ENCODE measurements around the gene ATG2B. TPM values are rescaled to one million over a fixed set of nuclear protein-coding genes. Genes with fewer than 3 reads are reported as not detected.
A peak's percentile ranks its signal among the peaks of the same experiment; 100 is the strongest.

ATG2B gene
- total and polyA plus RNA-seq, 2 of the 4 experiments (the other 2 are of a cell fraction) = 6.9 to 22.0 TPM

GRCh38 chr14:96265383-96266095 lies 97.6 kb downstream of the ATG2B start:
- DNase-seq (peak; percentile 35), ATAC-seq (ENCODE audit: low read depth) (no peak)
- H3K36me3 ChIP-seq (ENCODE audit: control insufficient read depth, insufficient read depth, low read length) = peaks cover 58% of the 10 kb centered on the region
- in situ Hi-C loops (cut with MboI; ENCODE audit: low sequenced_read_pairs) = loop anchor here (25.0 kb wide), 1 partner anchor 728 kb away; the partner anchor contains the start of gene GLRX5
- H2BK20ac ChIP-seq (ENCODE audit: low read depth, low read length) = peak overlapping the region; percentile 36; the same call in 1 of the 2 replicates
- H2BK15ac ChIP-seq (ENCODE audit: low read depth, low read length) = 0 out of 3 replicates have a peak overlapping the region, but pooled peaks have one; percentile 9
- POLR2A ChIA-PET (ENCODE audit: unreplicated experiment) = no interaction called here
- H2BK5ac ChIP-seq (ENCODE audit: low read depth, low read length, poor library complexity, severe bottlenecking) = peak overlapping the region; percentile 61
- H3K79me1 ChIP-seq (ENCODE audit: low read depth in 1 of 2, low read length in 2 of 2) = peaks cover 29 to 83% of the 10 kb centered on the region in 2 experiments
- H3K4me1 ChIP-seq (ENCODE audit: control insufficient read depth, insufficient read depth, low read length) = peaks cover 53% of the 10 kb centered on the region
- H4K5ac ChIP-seq (ENCODE audit: low read depth, low read length) = peak overlapping the region; percentile 52
- H3K27ac ChIP-seq (ENCODE audit: insufficient read depth, low read length) = peak overlapping the region; percentile 70
- peak overlapping the region; percentile 75 for H2AK5ac ChIP-seq (ENCODE audit: low read depth, low read length)
- no peak overlapping the region for H2AK9ac ChIP-seq (replicated peaks; ENCODE audit: low read depth, low read length, poor library complexity)
- H3K4me2 ChIP-seq (ENCODE audit: low read depth, low read length) = no peak overlapping the region
- peak overlapping the region; percentile 65 for H3K4ac ChIP-seq (ENCODE audit: low read depth, low read length)
- no peak overlapping the region for H2AFZ ChIP-seq (replicated peaks; ENCODE audit: low read length, poor library complexity)
- no peaks in the 10 kb centered on the region for H3K27me3 ChIP-seq (ENCODE audit: control insufficient read depth, insufficient read depth, low read length)
- no peak overlapping the region for H3K23ac ChIP-seq (ENCODE audit: low read depth, low read length)
- H3K9ac ChIP-seq (ENCODE audit: low read depth, low read length) = 0 out of 2 replicates have a peak overlapping the region, but pooled peaks have one; percentile 4
- 79% methylated on average over 11 of the region's 16 CpGs; no CpG with 5 or more reads in 1 of the 2 experiments for WGBS, 2 experiments (ENCODE audit: extremely low coverage in 2 of 2, insufficient read length in 1 of 2)
- peaks cover 28% of the 10 kb centered on the region for H4K20me1 ChIP-seq (ENCODE audit: insufficient read depth, low read length)
- H3K18ac ChIP-seq (ENCODE audit: low read depth, low read length) = peak overlapping the region; percentile 60
- CTCF ChIA-PET = no interaction called here
- dilution Hi-C loops (cut with HindIII; ENCODE audit: low sequenced_read_pairs, unreplicated experiment) = no loop called here
- peak overlapping the region; percentile 56 to 67; a peak in 2 of 4 replicates for H4K8ac ChIP-seq (ENCODE audit: low read depth in 2 of 2, low read length in 2 of 2)
- peak overlapping the region; percentile 48 for H4K91ac ChIP-seq (ENCODE audit: insufficient read depth, low read depth, low read length)
- peak overlapping the region; percentile 30; the same call in 1 of the 2 replicates for H2BK120ac ChIP-seq (ENCODE audit: low read depth, low read length)
- no peak overlapping the region for H3K4me3 ChIP-seq (ENCODE audit: insufficient read depth, low read depth, low read length)
- H3K56ac ChIP-seq (ENCODE audit: extremely low read depth, insufficient read depth, low read length) = no peak overlapping the region
- H3K9me3 ChIP-seq (ENCODE audit: control insufficient read depth, insufficient read depth, low read length) = no peaks in the 10 kb centered on the region
- intact Hi-C loops (cut with micrococcal nuclease) = loop anchor here (5.0 to 10.0 kb wide), 2 partner anchors 143 to 731 kb away; partner anchors contain the start of gene GLRX5
- BruUV-seq (replicated peaks) = no TSS peak
- TF ChIP-seq BHLHE40 (IDR thresholded peaks at IDR 0.05; ENCODE audit: low read depth, low read length) = no peak
- no peak for TF ChIP-seq NFE2L2 (IDR thresholded peaks at IDR 0.05; ENCODE audit: low read depth, low read length)
- no peak for TF ChIP-seq ELK1 (IDR thresholded peaks at IDR 0.05; ENCODE audit: borderline replicate concordance, low read depth, low read length)
- TF ChIP-seq SMC3 (IDR thresholded peaks at IDR 0.05; ENCODE audit: low read depth, low read length) = no peak
- TF ChIP-seq CHD1 (IDR thresholded peaks at IDR 0.05; ENCODE audit: low read depth, low read length) = no peak
- no peak for TF ChIP-seq USF2 (IDR thresholded peaks at IDR 0.05; ENCODE audit: low read depth, low read length)
- no peak for TF ChIP-seq MAZ (IDR thresholded peaks at IDR 0.05; ENCODE audit: borderline replicate concordance, low read depth, low read length)
- no peak for TF ChIP-seq POLR2A (IDR thresholded peaks at IDR 0.05; ENCODE audit: low read depth, low read length)
- H3K9me1 ChIP-seq (ENCODE audit: insufficient read depth, low read length) = peaks cover 36% of the 10 kb centered on the region
- H3K14ac ChIP-seq (replicated peaks; ENCODE audit: low read depth, low read length) = 0 out of 2 replicates have a peak overlapping the region, but pooled peaks have one; percentile 54

All from IMR-90 (cell line).